Mammary epithelial cell (primary cell): Measurements from ENCODE around the gene OGFR.

ENCODE experiments used
- CTCF ChIP-seq, 2 donors: IDR thresholded peaks in 1 of 2; conservative IDR thresholded peaks in 1 of 2; 2 replicates each; pipeline ENCODE4 v1.5.1; 2011 to 2012; ENCODE audit warnings: inconsistent platforms in 2 of 2, low read length in 2 of 2, mild to moderate bottlenecking in 2 of 2, control low read depth in 1 of 2, low read depth in 1 of 2; ENCODE audit not compliant: insufficient read depth in 1 of 2; ENCODE audit errors: extremely low read depth in 1 of 2
- EZH2 ChIP-seq: IDR thresholded peaks from 2 replicates; pipeline ENCODE4 v1.6.1; 2012; ENCODE audit warnings: low read length, inconsistent platforms, borderline replicate concordance

DNA sequence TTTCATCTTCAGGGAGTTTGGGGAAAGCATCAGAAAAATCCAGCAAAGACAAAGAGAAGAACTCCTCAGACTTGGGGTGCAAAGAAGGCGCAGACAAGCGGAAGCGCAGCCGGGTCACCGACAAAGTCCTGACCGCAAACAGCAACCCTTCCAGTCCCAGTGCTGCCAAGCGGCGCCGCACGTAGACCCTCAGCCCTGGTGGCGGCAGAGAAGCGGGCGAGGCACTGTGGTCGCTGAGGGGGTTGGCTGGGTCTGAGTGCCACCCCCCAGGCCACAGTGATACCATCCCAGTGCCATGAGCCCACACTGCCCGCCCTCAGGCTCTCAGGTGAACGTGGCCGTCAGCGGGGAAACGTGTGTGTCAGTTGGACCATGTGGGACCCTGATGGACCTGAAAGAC, 5.2 kb upstream of the OGFR start:
- TF ChIP-seq CTCF (conservative IDR thresholded peaks at IDR 0.05 in 1 of 2, IDR thresholded peaks at IDR 0.05 in 1 of 2; ENCODE audit: extremely low read depth in 1 of 2, insufficient read depth in 1 of 2, low read depth in 1 of 2, low read length in 2 of 2) (no peak), EZH2 (no peak)
